ENCODE data around the gene SPIRE1.
A peak's percentile ranks its signal among the peaks of the same experiment; 100 is the strongest.
"Not testable (repeated sequence)": the region's sequence is repeated elsewhere in the genome, so short reads cannot be mapped to it uniquely, and the experiment has no call there.

SPIRE1 gene

GRCh38 chr18:12481915-12482314, 176.0 kb downstream of the SPIRE1 start:
- DNase-seq, result not testable (repeated sequence)

- DNase-seq, result no peak
Observed at GRCh38 chr18:12479982-12480381, 177.9 kb downstream of the SPIRE1 start.

- no peak for DNase-seq
Observed at GRCh38 chr18:12479536-12479935, 178.4 kb downstream of the SPIRE1 start.

- no peak for DNase-seq
Observed at GRCh38 chr18:12478269-12479047, 179.4 kb downstream of the SPIRE1 start.

- DNase-seq, result no peak
Observed at GRCh38 chr18:12477606-12478005, 180.3 kb downstream of the SPIRE1 start.

- DNase-seq, result no peak
Observed at GRCh38 chr18:12476955-12477354, 181.0 kb downstream of the SPIRE1 start.

- no peak for DNase-seq
Observed at GRCh38 chr18:12474876-12475275, 183.0 kb downstream of the SPIRE1 start.

- no peak for DNase-seq
Observed at GRCh38 chr18:12474146-12474545, 183.8 kb downstream of the SPIRE1 start.

GRCh38 chr18:12470382-12471075, 187.4 kb downstream of the SPIRE1 start:
- DNase-seq, result peak in 1 of 2 experiments; percentile 14

- DNase-seq, result no peak
Observed at GRCh38 chr18:12468445-12468844, 189.5 kb downstream of the SPIRE1 start.

GRCh38 chr18:12464731-12465130, 193.2 kb downstream of the SPIRE1 start:
- DNase-seq, result no peak

GRCh38 chr18:12463191-12463590, 194.7 kb downstream of the SPIRE1 start:
- DNase-seq, result no peak

- DNase-seq, result no peak
Observed at GRCh38 chr18:12462242-12462641, 195.7 kb downstream of the SPIRE1 start.

GRCh38 chr18:12461326-12461725, 196.6 kb downstream of the SPIRE1 start:
- DNase-seq, result no peak

GRCh38 chr18:12460874-12461273, 197.0 kb downstream of the SPIRE1 start:
- no peak for DNase-seq

GRCh38 chr18:12458771-12459170, 199.1 kb downstream of the SPIRE1 start:
- DNase-seq, result no peak

GRCh38 chr18:12456441-12456840, 201.5 kb downstream of the SPIRE1 start:
- DNase-seq, result peak; percentile 36 to 83

- no peak for DNase-seq
Observed at GRCh38 chr18:12455496-12455895, 202.4 kb downstream of the SPIRE1 start.

GRCh38 chr18:12452784-12453183, 205.1 kb downstream of the SPIRE1 start:
- no peak for DNase-seq

- no peak for DNase-seq
Observed at GRCh38 chr18:12451428-12451827, 206.5 kb downstream of the SPIRE1 start.

GRCh38 chr18:12449051-12449785, 208.7 kb downstream of the SPIRE1 start:
- no peak for DNase-seq

- DNase-seq, result no peak
Observed at GRCh38 chr18:12445554-12445953, 212.4 kb downstream of the SPIRE1 start.

- no peak for DNase-seq
Observed at GRCh38 chr18:12443551-12443950, 214.4 kb downstream of the SPIRE1 start.

- DNase-seq, result no peak
Observed at GRCh38 chr18:12442946-12443345, 215.0 kb downstream of the SPIRE1 start.
